Kidney tubule cell (primary cell): ENCODE results near the gene MYO18B.

ENCODE experiments used
- DNase-seq: peaks from one replicate; pipeline ENCODE4 v3.0.0-alpha.2; 2018; ENCODE audit warnings: low spot score

Gene MYO18B

GRCh38 chr22:25903294-25903693 lies 161.3 kb downstream of the MYO18B start:
- no peak for DNase-seq

DNA sequence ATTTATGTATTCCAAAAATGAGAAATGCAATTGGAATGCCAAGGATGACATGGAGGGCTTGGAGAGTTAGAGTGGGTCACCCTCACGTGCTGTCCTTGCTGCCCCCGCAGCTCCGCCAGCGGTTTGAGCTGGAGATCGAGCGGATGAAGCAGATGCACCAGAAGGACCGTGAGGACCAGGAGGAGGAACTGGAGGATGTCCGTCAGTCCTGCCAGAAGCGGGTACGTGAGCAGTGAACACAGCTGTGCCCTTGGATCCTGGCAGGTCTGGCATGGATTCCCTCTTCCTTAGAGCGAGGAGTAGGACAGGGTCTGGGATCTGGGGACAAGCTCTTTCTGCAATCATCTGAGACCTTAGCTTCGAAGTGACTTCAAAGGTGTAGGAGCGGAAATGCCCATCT lies 166.2 kb downstream of the MYO18B start:
- no peak for DNase-seq

GRCh38 chr22:25908755-25909154 lies 166.8 kb downstream of the MYO18B start:
- DNase-seq: no peak

DNA sequence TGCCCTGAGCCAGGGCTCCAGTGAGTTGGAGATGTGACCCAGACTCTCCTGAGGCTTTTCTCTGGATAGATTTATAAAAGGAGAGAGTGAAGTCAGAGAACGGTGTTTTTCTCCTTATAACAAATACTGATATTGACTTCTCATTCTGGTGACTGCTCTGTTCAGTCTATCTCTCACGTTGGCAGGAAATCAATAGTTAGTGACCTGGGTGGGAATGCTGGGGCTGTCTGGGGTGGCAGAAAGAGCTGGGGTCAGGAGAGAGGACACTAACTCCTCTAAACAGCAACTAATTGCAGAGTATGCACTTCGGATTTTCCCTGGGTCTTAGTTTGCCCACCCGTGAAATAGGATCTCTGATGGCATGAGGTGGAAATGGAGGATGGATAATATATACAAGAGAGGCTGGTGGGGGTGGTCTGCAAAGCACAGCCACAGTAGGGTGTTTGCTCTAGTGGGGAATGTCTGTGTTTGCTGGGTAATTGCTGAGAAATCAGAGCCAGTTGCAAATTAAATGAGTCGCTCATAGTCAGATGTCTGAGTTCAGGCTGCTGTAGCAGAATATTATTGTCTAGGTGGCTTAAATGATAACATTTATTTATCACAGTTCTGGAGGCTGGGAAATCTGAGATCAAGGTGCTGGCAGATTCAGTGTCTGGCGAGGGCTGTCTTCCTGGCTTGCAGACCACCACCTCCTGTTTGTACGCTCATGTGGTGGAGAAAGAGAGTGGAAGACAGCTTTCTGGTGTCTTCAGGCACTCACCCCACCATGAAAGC lies 167.8 kb downstream of the MYO18B start:
- no peak for DNase-seq

DNA sequence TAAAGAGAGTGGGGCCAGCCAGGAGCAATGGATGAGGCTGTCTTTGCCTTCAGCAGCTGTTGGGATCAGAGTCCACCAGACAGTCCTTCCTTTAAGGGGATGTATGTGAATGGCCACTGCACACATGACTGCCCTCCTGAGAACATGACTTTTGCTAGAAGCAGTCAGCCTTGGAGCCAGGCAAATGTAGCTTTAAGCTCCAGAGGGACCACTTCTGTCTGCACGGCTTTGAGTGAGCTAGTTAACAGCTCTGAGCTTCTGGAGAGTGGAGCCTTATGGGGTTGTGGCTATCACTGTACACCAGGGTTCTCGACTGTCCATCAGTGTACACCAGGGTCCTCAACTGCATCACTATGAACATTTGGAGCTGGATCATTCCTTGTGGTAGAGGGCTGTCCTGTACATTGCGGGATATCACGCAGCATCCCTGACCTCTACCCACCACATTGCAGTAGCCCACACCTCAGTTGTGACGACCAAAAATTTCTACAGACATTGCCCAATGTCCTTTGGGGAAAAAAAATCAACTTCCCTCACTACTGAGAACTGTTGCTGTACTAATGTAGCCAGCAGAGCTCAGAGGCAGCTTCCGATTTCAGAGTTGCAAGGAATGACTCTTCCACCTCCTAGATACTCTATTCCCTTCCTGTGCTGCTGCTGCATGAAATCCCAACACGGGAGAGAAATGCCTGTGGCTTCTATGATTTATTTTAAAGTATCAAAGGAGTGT lies 169.4 kb downstream of the MYO18B start:
- no peak for DNase-seq

GRCh38 chr22:25919452-25919851 lies 177.5 kb downstream of the MYO18B start:
- DNase-seq: no peak

DNA sequence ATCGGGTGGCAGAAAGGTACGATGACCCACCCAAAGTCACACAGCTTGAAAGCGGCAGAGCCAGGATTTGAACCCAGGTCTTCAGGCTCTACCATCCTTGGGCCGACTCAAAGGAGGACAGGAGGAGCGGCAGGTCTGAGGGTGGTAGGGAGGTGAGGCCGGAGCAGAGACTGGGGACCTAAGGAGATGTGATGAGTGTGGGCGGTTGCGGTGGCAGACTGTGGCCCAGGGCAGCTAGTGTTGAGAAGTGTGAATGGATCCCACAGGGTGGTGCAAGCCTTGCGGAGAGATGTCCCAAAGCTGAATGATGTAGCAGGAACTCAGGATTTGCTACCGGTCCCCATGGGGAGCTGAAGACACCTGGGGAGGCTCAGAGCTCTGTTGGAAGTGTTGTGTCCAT lies 180.2 kb downstream of the MYO18B start:
- DNase-seq: no peak

DNA sequence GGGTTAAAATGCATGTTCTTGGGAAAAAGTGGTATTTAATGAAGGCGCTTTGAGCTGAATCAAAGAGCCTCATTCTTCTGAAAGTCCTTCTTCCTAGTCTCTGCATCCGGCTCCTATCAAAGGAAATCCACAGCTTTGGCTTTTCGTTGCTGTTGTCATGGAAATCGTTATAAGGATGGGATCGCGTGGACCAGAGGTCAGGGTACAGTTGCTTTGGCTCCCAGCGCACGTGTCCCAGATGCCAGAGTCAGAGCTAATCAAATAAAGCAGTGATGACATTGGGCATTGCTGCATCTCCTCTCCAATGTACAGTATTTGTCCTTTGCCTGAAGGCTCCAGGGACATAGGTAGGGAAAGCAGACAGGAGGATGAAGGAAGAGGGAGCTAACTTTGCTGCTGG lies 181.9 kb downstream of the MYO18B start:
- no peak for DNase-seq

DNA sequence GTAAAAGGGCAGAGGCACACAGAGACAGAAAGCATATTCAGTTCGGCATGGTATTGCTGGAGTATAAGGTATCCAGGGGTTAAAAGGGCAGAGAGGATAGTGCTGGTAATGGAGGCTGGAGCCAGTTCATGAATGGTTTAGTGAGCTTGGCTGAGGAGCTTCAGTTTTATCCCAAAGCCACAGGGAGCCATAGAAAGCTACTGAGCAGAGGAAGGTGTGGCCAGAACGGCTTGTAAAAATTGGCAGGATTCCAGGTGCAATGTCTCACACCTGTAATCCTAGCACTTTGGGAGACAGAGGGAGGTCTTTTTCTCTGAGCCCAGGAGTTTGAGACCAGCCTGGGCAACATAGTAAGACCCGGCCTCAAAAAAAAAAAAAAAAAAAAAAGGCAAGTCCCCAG lies 186.1 kb downstream of the MYO18B start:
- no peak for DNase-seq

DNA sequence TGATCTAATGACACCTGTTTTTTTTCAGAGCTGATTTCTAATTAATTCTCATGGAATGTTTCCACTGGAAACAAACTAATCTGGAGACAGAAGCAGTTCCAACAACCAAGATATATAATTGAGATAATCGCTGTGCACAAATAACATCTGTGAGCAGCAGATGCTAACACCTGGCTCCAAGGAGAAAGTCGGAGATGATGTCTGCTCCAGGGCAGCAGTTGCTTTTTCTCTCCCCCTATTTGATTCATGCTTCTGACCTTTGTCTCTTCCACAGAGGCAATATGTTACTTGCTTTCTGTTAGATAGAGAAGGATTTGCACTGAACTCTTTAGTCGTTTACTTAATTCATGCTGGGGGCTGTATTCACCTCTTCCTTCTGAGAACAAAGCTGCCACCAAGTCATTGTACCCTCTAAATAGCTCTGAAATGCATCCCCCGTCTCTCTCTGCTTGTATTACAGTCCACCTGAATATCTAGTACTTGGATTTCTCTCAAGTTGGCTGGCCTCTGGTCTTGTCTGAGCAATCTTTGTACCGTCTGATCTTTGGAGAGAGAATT lies 187.4 kb downstream of the MYO18B start:
- no peak for DNase-seq

GRCh38 chr22:25930083-25930482 lies 188.1 kb downstream of the MYO18B start:
- DNase-seq: no peak

- DNase-seq: no peak
These were observed 188.9 kb downstream of the MYO18B start for GRCh38 chr22:25930788-25931310.

GRCh38 chr22:25933158-25933788 lies 191.3 kb downstream of the MYO18B start:
- no peak for DNase-seq

DNA sequence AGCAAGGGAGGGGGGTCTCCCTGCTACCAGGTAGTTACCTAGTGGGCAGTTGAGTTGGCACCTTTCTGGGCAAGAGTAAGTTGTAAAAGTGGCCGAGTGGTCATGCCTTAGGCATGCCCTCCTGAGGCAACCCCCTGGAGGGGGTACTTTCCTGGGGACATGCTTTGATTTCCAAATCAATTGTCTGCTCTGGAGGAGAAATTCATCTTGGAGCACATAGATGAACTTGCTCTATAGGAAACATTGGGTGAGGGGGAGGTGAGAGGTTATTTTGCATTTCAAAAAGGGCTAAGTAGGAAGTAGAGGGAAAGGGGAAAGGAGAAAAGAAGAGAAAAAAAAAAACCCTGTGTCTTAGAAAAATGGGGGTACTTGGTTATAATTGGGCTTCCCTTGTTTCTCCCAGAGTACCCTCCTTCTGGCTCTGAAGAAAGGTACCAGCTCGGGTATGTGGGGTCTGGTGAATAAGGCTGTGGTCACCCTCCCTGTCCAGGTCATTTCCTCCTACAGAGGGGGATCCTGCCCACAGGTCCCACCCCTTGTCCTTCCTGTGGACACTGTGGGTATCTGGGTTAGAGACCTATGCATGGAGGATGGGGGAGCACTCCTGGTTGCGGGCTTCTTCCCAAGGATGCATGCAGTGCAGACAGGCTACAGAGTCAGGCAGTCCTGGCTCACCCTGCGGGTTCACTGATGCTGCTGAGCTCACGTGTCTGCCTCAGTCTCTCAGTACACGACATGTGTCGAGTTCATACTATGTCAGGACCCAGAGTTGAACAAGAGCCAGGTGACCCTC lies 193.5 kb downstream of the MYO18B start:
- no peak for DNase-seq

- DNase-seq: no peak
These were observed 196.2 kb downstream of the MYO18B start for GRCh38 chr22:25938151-25938550.

GRCh38 chr22:25939384-25939783 lies 197.4 kb downstream of the MYO18B start:
- DNase-seq: no peak

DNA sequence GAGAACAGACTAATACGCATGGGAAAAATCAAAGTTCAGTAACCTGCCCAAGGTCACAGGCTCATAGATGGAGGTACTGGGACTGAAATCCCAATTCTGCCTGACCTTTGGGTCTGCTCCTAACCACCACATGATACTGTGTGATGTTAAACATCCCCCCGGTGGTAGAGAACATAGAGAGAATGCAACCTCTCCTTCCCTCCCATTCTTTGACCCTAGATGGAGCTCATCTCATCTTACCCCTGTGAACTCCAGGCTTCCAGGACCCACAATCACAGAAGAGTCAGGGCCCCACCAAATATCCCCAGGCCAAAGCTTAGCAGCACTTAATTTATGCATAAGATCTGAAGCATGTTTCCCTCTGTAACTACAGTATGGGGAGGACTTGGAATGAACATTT lies 198.5 kb downstream of the MYO18B start:
- DNase-seq: no peak

DNA sequence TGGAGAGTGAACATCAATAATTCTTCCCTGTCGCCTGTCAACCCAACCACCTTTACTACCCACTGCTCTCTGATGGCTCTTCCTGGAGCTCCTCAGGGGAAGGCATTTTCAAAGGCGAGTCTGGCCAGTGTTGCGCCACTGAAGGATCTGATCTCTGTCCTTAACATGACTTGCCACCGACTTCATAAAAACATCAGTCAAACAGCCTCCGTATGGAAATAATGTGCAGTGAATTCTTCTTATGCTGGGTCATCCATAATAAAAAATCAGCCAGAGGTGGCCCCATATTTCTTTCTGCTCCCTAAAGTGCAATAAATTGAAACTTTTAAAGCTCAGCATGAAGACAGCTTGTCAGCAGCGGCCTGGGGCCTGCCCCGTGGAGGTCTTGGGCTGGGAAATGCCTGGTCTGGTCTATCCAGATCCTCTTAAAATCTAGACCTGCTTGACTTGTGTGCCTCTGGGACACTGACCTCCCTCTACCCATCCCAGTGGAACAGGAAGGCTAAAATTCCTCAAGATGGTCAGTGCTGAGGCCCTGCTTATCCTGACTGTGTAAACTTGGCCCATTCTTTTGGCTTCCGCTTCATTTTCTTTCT lies 199.5 kb downstream of the MYO18B start:
- no peak for DNase-seq

GRCh38 chr22:25942115-25942855 lies 200.3 kb downstream of the MYO18B start:
- no peak for DNase-seq

- no peak for DNase-seq
These were observed 200.9 kb downstream of the MYO18B start for GRCh38 chr22:25942856-25943411.
